ENCODE measurements around the gene LCE2C.
"Not testable (repeated sequence)": the region's sequence is repeated elsewhere in the genome, so short reads cannot be mapped to it uniquely, and the experiment has no call there.

LCE2C gene

DNA sequence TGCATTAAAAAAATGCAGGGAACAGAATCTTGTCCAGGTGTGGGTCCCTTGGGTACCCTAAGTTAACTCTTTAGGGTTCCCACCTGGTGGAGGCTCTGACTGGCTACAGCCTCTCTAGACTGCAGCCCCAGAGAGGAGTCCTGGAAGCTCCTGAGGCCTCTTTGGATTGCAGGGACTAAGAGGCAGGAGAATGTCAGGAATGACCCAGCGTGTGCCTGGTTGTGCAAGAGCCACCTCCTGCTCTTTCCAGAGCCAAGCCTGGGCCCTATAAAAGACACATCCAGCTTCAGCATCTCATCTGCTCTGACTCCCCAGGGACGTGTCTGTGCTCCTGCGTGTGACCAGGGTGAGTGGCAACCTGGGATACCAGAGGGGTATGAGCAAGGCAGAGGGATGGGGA is at the start of gene LCE2C:
LCE2C (plus strand) TSS at position 297 of the 400 bp plus-strand sequence. CDS start 737 bp downstream, outside the sequence.
- DNase-seq: not testable (repeated sequence)

GRCh38 chr1:152626744-152627143 is 48.3 kb upstream of the LCE2C start:
- DNase-seq: no peak

DNA sequence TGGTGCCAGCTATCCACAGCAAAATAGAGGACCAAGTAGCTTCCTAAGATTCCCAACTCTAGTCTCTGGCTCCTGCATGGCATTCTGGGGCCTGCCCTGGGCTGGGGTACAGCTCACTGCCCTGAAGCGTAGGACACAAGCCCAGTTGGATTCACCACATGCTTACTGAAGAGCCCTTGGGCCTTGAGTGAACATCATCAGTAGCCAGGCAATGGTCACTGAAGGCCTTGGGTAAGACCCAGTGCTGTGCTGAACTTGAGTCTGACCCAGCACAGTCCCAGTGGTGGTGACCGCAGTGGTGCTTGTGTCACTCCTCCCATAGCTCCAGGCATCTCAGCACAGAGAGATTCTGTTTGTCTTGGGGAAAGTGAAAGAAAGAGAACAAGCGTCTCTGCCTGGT is 44.5 kb upstream of the LCE2C start:
- DNase-seq: no peak

DNA sequence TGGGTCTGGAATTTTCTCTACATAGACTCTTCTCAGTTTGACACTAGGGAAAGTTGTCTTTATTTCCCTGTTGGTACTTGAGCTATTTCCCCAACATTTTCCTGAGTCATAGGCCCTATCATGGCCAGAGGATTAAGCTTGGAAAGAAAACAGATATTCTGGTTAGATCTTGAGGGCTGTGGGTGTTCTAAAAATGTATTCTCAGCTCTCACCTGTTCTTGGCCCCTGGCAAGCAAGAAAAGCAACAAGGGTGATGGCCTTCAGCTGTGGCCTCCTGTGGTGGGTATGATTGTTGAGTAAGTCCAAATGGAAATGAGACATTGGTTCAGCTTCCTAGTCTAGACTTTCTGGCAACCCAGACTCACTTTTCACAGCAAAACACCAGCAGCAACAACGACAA is 34.7 kb upstream of the LCE2C start:
- DNase-seq: no peak

DNA sequence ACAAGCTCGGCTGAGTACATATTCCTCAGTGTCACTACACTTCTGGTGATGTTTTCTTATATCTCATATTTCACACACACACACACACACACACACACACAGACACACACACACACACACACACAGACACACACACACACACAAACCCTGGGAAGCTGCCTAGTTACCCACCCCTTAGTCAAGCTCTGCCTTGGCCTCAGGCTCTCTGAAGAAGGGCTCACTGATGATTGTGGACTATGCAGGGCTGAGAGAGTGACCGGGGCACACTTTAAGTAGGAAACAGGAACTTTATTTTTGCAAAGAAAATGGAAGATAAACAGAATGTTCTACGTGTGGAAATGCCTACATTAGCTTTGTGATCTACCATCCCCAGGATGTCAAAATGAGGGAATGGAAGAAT is 31.1 kb upstream of the LCE2C start:
- DNase-seq: no peak

DNA sequence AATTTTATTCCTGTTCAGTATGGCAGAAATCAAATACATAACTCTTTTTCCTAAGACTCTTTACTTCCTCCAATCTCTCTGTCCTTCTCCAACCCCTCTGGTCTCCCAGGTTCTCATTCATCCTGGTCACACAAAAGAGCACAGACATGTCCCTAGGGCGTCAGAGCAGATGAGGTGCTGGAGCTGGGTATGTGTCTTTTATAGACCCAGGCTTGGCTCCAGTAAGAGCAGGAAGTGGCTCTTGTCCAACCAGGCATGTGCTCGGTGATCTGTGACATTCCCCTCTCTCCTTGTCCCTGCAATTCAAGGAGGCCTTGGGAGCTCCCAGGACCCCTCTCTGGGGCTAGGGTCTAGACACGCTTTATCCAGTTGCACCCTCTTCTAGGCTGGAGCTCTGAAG is 29.9 kb upstream of the LCE2C start:
- no peak for DNase-seq

- DNase-seq: no peak
Measured at GRCh38 chr1:152646656-152647055, 28.4 kb upstream of the LCE2C start.

GRCh38 chr1:152654110-152654509 is 21.0 kb upstream of the LCE2C start:
- DNase-seq: peak; percentile 43 to 78

- no peak for DNase-seq
Measured at GRCh38 chr1:152656459-152656858, 18.6 kb upstream of the LCE2C start.

- no peak for DNase-seq
Measured at GRCh38 chr1:152657677-152658076, 17.4 kb upstream of the LCE2C start.

- no peak for DNase-seq
Measured at GRCh38 chr1:152658649-152659048, 16.4 kb upstream of the LCE2C start.

DNA sequence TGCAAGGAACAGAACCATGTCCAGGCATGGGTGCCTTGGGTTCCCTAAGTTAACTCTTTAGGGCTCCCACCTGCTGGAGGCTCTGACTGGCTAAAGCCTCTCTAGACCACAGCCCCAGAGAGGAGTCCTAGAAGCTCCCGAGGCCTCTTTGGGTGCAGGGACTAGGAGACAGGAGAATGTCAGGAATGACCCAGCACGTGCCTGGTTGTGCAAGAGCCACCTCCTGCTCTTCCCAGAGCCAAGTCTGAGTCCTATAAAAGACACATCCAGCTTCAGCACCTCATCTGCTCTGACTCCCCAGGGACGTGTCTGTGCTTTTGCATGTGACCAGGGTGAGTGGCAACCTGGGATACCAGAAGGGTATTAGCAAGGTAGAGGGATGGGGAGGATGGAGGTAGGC is 12.0 kb upstream of the LCE2C start, which contains the start of gene LCE2D:
LCE2D (plus strand) TSS at position 283 of the 400 bp plus-strand sequence. CDS start 726 bp downstream, outside the sequence.
- DNase-seq: no peak

- not testable (repeated sequence) for DNase-seq
Measured at GRCh38 chr1:152666171-152666570, 8.9 kb upstream of the LCE2C start.

GRCh38 chr1:152667648-152668047 is 7.4 kb upstream of the LCE2C start:
- DNase-seq: no peak

- no peak for DNase-seq
Measured at GRCh38 chr1:152673016-152673415, 2.1 kb upstream of the LCE2C start.

GRCh38 chr1:152679459-152679858 is 4.4 kb downstream of the LCE2C start:
- no peak for DNase-seq

DNA sequence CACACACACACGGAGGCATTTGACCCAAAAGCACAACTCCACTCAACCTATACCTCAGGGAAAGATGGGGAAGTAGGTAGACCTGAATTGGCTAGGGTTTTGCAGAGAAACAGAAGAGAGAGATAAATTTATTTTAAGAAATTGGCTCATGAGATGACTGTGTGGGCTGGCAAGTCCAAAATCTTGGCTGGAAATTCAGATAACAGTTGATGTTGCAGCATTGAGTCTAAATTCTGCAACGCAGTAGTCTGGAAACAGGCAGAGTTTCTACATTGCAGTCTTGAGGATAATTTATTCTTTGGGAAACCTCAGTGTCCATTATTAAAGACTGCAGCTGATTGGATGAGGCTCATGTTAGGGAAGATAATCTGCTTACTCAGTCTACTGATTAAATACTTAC is 6.5 kb downstream of the LCE2C start:
- DNase-seq: no peak

DNA sequence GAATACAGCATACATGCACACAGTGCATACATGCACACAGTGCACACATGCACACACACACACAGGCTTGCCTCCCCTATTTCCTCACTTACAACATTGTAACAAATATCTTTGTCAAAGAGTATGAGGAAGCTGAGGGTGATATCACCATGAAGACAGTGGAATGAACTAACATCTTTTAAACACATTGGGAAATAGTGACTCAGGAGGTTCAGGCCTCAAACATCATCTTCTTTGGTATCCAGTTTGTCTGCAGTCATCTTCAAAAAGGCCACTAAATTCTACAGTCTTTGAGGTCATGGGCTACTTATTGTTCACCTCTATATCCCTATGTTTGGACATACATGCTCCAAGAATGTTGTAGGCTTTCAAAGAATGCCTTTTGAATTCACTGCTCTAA is 8.8 kb downstream of the LCE2C start:
- no peak for DNase-seq

GRCh38 chr1:152685823-152686222 is 10.7 kb downstream of the LCE2C start, which contains the start of gene LCE2B:
Gene LCE2B, plus strand, starts transcription at chr1:152686123. Its CDS starts 721 bp downstream, at chr1:152686844.
- DNase-seq: not testable (repeated sequence)

GRCh38 chr1:152697701-152698600 is 22.9 kb downstream of the LCE2C start, which contains the start of gene LCE2A:
Gene LCE2A, plus strand, starts transcription at chr1:152698345. Its CDS starts 557 bp downstream, at chr1:152698902.
- DNase-seq: no peak

GRCh38 chr1:152699746-152700145 is 24.7 kb downstream of the LCE2C start:
- DNase-seq: no peak

GRCh38 chr1:152707860-152708259 is 32.8 kb downstream of the LCE2C start, which contains the start of gene LCE4A:
Gene LCE4A, plus strand, starts transcription at chr1:152708160. Its CDS starts 916 bp downstream, at chr1:152709076.
- no peak for DNase-seq

- no peak for DNase-seq
Measured at GRCh38 chr1:152718238-152718637, 43.2 kb downstream of the LCE2C start.

DNA sequence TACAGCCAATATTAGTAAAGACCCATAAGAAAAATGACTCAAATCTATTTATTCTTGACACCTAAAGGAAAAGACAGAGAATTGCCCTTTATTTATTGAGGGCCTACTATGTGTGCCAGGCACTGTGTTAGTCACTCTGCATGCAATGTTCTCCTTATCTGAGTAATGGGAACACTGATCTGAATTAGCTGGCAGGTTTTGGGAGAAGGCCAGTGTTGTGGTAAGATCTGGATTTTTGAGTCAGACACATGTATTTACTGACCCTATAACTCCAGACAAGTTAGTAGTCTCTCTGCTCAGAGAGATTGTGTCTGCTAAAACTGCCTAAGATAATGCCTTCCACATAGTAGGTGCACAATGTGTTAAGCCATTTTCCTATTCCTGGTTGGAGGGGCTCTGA is 50.2 kb downstream of the LCE2C start:
- no peak for DNase-seq
